Fibroblast of villous mesenchyme (primary cell): Measurements from ENCODE around the gene RAP1A. TPM values are rescaled to one million over a fixed set of nuclear protein-coding genes. Genes with fewer than 3 reads are reported as not detected.

ENCODE experiments used
- DNase-seq: peaks from one replicate; pipeline ENCODE4 v3.0.0-alpha.2; 2010; ENCODE audit warnings: low read depth
- H3K4me3 ChIP-seq: 2 replicates; pipeline ENCODE4 v1.5.1; 2011; ENCODE audit warnings: low read depth, mild to moderate bottlenecking, low read length
- total RNA-seq: library from RNA; depleted of rRNA; stranded (reverse); fragments of >200 nt; gene quantifications from 2 replicates; pipeline ENCODE4 v1.2.3, GENCODE V29; 2012
- TF ChIP-seq, protein P1 (sequence below): IDR thresholded peaks from 2 replicates; pipeline ENCODE4 v1.5.1; 2012; ENCODE audit warnings: low read depth, mild to moderate bottlenecking, low read length; ENCODE audit not compliant: insufficient read depth

RAP1A gene
- total RNA-seq, 1 donor: 25.5 TPM

DNA sequence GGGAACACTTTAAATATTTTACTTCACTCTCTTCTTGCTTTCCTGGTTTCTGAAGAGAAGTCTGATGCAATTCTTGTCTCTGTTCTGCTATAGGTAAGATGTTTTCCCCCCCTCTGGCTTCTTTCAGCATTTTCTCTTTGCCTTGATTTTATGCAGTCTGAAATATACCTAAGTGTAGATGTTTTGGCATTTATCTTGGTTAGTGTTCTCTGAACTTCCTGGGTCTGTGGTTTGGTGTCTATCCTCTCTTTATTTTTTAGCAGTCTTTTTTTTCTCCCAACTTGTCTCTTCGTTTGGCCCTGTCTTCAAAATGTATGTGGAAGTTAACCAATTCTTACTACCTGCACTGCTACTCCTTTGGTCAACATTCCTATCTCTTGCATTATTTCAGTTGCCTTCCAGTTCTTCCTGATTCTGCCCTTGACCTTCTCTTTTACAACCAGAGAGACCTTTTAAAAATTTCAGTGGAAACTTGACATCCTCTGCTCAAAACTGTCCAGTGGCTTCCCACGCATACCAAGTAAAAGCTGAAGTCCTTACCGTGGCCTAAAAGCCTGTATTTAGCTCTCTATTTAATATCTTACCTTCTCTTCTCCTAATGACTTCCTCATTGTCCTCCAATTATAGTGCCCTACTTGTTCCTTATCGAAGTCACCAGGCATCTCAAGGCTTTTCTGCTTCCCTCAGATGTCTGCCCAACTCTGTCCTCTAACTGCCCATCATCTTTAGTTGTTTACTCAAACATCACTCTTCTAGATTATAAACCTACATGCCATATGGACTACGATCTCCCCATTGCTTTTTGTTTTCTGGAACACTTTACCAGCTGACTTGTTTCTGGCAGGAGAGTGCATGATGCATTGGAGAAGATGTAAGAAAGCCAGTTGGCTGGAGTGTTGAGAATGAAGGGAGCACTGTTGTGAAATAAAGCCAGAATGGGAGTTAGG lies 40.9 kb downstream of the RAP1A start:
- TF ChIP-seq, protein P1, sequence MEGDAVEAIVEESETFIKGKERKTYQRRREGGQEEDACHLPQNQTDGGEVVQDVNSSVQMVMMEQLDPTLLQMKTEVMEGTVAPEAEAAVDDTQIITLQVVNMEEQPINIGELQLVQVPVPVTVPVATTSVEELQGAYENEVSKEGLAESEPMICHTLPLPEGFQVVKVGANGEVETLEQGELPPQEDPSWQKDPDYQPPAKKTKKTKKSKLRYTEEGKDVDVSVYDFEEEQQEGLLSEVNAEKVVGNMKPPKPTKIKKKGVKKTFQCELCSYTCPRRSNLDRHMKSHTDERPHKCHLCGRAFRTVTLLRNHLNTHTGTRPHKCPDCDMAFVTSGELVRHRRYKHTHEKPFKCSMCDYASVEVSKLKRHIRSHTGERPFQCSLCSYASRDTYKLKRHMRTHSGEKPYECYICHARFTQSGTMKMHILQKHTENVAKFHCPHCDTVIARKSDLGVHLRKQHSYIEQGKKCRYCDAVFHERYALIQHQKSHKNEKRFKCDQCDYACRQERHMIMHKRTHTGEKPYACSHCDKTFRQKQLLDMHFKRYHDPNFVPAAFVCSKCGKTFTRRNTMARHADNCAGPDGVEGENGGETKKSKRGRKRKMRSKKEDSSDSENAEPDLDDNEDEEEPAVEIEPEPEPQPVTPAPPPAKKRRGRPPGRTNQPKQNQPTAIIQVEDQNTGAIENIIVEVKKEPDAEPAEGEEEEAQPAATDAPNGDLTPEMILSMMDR: no peak
- no peak overlapping the region for H3K4me3 ChIP-seq
- DNase-seq: peak; percentile 30

DNA sequence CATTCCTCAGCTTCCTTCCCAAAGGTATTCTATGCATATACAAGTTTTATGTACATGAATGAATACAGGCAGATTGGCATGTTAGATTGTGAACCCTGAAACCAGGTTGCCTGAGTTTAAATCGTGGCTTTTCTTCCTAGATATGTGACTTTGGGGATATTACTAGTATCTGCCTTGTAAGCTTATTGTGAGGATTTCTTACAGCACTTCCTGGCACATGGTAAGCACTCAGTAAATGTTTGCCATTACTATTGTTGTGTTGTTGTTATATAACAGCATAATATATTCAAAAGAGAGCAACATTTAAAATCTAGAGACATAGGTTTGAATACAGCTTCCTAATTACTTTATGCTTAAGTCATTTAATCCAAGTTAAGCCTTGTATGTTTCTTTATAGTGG lies 45.1 kb downstream of the RAP1A start:
- TF ChIP-seq, protein P1: no peak
- no peak for DNase-seq
- no peak overlapping the region for H3K4me3 ChIP-seq

DNA sequence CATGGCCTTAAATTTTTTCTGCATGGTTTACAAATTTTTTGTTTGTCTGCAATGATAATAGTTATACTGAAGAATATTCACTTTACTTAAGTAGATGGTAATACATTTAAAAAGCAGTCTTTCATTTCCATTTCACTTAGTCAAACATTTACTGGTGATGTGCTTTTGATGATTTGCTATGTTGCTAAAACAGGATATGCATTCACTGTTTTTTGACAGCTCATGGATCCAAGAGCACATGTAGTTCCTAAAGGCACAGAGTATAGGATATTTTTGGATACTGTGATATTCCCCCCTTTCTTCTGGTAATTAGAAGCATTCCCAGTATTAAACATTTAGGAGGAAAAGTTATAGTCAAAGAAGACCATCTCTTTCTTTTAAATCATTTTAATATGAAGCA lies 45.9 kb downstream of the RAP1A start:
- H3K4me3 ChIP-seq: no peak overlapping the region
- DNase-seq: no peak
- TF ChIP-seq, protein P1: no peak

DNA sequence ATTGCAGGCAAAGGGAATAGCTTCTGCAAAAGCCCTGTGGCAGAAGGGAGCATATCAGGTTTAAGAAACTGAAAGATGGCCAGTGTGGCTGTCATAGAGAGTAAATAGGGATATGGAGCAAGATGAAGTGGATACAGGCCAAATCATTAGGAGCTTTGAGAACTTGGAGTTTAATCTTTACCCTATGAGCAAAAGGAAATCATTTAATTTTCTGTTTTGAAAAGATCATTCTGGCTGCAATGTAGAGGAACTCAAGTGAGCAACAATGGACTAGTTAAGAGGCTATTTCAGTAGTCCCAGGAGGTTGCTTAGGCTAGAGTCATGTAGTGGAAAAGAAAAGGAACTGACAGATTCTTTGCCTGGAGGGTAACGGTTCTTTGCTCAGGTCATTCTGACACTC lies 47.2 kb downstream of the RAP1A start:
- no peak for DNase-seq
- TF ChIP-seq, protein P1: no peak
- no peak overlapping the region for H3K4me3 ChIP-seq

DNA sequence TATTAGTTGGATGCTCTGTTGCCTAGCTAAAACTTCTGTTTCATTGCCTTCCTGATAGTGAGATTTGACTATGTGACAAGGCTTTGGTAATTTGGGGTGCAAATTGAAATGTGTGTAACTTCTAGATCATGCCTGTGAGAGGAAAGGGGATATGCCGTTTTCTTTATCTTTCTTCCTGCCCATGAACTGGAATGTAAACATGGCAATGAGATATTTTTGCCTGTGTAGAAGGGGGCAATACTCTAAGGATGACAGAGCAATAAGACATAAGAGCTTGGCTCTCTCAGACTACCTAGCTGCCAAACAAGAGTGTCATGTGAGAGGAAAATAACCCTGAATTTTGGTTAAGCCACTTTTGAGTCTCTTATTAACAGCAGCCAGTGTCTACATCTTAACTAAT lies 49.7 kb downstream of the RAP1A start:
- TF ChIP-seq, protein P1: no peak
- H3K4me3 ChIP-seq: no peak overlapping the region
- DNase-seq: no peak

DNA sequence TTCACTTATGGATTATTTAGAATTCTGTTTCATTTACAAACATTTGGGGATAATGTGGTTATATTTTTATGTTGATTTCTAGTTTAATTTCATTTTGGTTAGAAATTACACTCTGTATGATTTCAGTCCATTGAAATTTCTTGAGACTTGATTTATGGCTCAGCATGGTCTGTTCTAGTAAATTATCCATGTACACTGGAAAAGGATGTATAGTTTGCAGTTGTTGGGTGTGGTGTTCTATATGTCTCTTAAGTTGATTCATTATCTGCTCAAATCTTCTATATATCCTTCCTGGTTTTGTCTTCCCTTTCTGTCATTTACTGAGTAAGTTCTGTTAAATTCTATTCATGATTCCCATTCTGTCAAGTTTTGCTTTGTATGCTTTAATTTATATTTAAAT lies 52.3 kb downstream of the RAP1A start:
- TF ChIP-seq, protein P1: no peak
- no peak overlapping the region for H3K4me3 ChIP-seq
- no peak for DNase-seq
